HG03520 (cell line): Measurements from ENCODE around the gene PPP6R1.

Experiments used
- ATAC-seq: cut with Tn5 transposase; IDR thresholded peaks from one replicate; pipeline ENCODE4 v1.9.1; 2021; ENCODE audit warnings: mild to moderate bottlenecking, moderate library complexity; ENCODE audit not compliant: unreplicated experiment

PPP6R1 gene

GRCh38 chr19:55244004-55244680 lies 14.7 kb downstream of the PPP6R1 start:
- ATAC-seq, result no peak

GRCh38 chr19:55242517-55242916 lies 16.3 kb downstream of the PPP6R1 start:
- ATAC-seq, result no peak

- no peak for ATAC-seq
Measured at GRCh38 chr19:55241935-55242464, 16.8 kb downstream of the PPP6R1 start.

GRCh38 chr19:55241143-55241934 lies 17.5 kb downstream of the PPP6R1 start:
- no peak for ATAC-seq

- ATAC-seq, result no peak
Measured at GRCh38 chr19:55240713-55241020, 18.1 kb downstream of the PPP6R1 start.

- ATAC-seq, result no peak
Measured at GRCh38 chr19:55239004-55239403, 19.8 kb downstream of the PPP6R1 start.

- ATAC-seq, result no peak
Measured at GRCh38 chr19:55238030-55238429, 20.8 kb downstream of the PPP6R1 start.

GRCh38 chr19:55232986-55233385 lies 25.8 kb downstream of the PPP6R1 start:
- no peak for ATAC-seq

GRCh38 chr19:55232286-55232602 lies 26.6 kb downstream of the PPP6R1 start:
- ATAC-seq, result no peak

GRCh38 chr19:55231391-55232285 lies 27.2 kb downstream of the PPP6R1 start:
- ATAC-seq, result no peak

- no peak for ATAC-seq
Measured at GRCh38 chr19:55230780-55231179, 28.0 kb downstream of the PPP6R1 start.

- no peak for ATAC-seq
Measured at GRCh38 chr19:55230329-55230728, 28.5 kb downstream of the PPP6R1 start.

GRCh38 chr19:55229789-55230182 lies 29.0 kb downstream of the PPP6R1 start:
- ATAC-seq, result no peak

- ATAC-seq, result no peak
Measured at GRCh38 chr19:55229145-55229788, 29.6 kb downstream of the PPP6R1 start.

GRCh38 chr19:55228403-55229031 lies 30.3 kb downstream of the PPP6R1 start, which contains the start of gene TMEM86B:
Gene TMEM86B, minus strand, starts transcription at chr19:55228763. Its CDS starts 22 bp downstream, at chr19:55228741.
- ATAC-seq, result no peak

GRCh38 chr19:55228015-55228391 lies 30.8 kb downstream of the PPP6R1 start:
- no peak for ATAC-seq

GRCh38 chr19:55227241-55228014 lies 31.4 kb downstream of the PPP6R1 start:
- ATAC-seq, result no peak

- no peak for ATAC-seq
Measured at GRCh38 chr19:55226788-55227187, 32.0 kb downstream of the PPP6R1 start.

GRCh38 chr19:55226273-55226672 lies 32.5 kb downstream of the PPP6R1 start:
- no peak for ATAC-seq
